Prostate gland (tissue), 2 donors: ENCODE measurements around the gene CDC20B. TPM values are rescaled to one million over a fixed set of nuclear protein-coding genes. Genes with fewer than 3 reads are reported as not detected.

Source experiments
- DNase-seq: peaks from one replicate; pipeline ENCODE4 v3.0.0-alpha.2; 2019; ENCODE audit warnings: low spot score
- H3K27ac ChIP-seq, 2 donors: fragments of 200-600 bp; sonication (generic); 2 replicates each; pipeline ENCODE4 v1.5.1; 2017 to 2019
- H3K27me3 ChIP-seq: fragments of 200-600 bp; sonication (generic); replicated peaks from 2 replicates; pipeline ENCODE4 v1.5.1; 2019; ENCODE audit not compliant: insufficient read depth
- H3K36me3 ChIP-seq, 2 donors: fragments of 200-600 bp; sonication (generic); 1 replicate in 1 of 2; 2 replicates in 1 of 2; pipeline versions ENCODE4 v1.5.1 to v1.8.1; 2017 to 2019
- H3K4me1 ChIP-seq: fragments of 200-600 bp; sonication (generic); replicated peaks from 2 replicates; pipeline ENCODE4 v1.5.1; 2019
- H3K4me3 ChIP-seq, 2 donors: fragments of 200-600 bp; sonication (generic); 2 replicates each; pipeline ENCODE4 v1.5.1; 2017 to 2019
- H3K9me3 ChIP-seq: fragments of 200-600 bp; sonication (generic); 2 replicates; pipeline ENCODE4 v1.5.1; 2017
- POLR2A ChIP-seq: fragments of 450-650 bp; IDR thresholded peaks from one replicate; pipeline ENCODE4 v1.6.1; 2016; ENCODE audit warnings: antibody characterized with exemption, mild to moderate bottlenecking
- POLR2AphosphoS5 ChIP-seq: sonication (generic); formaldehyde crosslinking; IDR thresholded peaks from one replicate; pipeline ENCODE4 v1.6.1; 2017; ENCODE audit warnings: antibody characterized with exemption
- WGBS: methylation state at CpG from one replicate; pipeline ENCODE4 v1.1.5; 2018; 5-methylcytosine and 5-hydroxymethylcytosine counted together
- intact Hi-C: fragments of 100-400 bp; cut with DNase I; formaldehyde crosslinking; loops from one replicate; pipeline ENCODE4 v1.14.2; 2022
- total RNA-seq, 2 donors: library from RNA; depleted of rRNA; stranded (reverse); fragments of >200 nt; gene quantifications; one replicate each; pipeline ENCODE4 v1.1.0, GENCODE V29; 2016
- TF ChIP-seq, protein P1 (sequence below), 4 experiments: fragments of 200-600 bp in 2 of 4; fragments of 450-650 bp in 2 of 4; sonication (generic) in 2 of 4; IDR thresholded peaks; 1 replicate in 3 of 4; 2 replicates in 1 of 4; pipeline ENCODE4 v1.5.1; 2016 to 2019; ENCODE audit warnings: antibody characterized with exemption in 4 of 4, mild to moderate bottlenecking in 2 of 4, moderate library complexity in 2 of 4

CDC20B gene
- total RNA-seq, 2 donors from 2014 or later, result 1.1 TPM; not detected in 1

DNA sequence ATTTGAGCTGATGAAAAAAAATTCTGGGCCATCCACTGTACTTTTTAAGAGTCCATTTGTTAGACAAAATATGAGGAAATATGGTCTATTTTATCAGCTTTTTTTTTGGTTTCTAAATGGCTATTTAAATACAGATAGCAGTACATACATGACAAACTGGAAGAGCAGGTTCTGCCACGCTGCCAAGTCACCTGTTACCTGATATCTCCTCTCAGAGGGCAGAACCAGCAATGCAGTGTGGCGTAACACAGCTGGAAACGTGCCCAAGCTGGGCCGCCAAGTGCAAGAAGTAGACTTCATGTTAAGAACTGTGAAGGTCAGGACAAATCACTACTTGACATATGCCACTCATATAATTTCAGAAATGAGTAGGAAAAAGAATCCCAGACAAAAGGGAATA is 46.0 kb upstream of the CDC20B start:
- H3K4me3 ChIP-seq, result no peak overlapping the region
- H3K27ac ChIP-seq, result no peak overlapping the region
- no peaks in the 10 kb centered on the region for H3K4me1 ChIP-seq
- DNase-seq, result peak; percentile 88
- TF ChIP-seq, protein P1, sequence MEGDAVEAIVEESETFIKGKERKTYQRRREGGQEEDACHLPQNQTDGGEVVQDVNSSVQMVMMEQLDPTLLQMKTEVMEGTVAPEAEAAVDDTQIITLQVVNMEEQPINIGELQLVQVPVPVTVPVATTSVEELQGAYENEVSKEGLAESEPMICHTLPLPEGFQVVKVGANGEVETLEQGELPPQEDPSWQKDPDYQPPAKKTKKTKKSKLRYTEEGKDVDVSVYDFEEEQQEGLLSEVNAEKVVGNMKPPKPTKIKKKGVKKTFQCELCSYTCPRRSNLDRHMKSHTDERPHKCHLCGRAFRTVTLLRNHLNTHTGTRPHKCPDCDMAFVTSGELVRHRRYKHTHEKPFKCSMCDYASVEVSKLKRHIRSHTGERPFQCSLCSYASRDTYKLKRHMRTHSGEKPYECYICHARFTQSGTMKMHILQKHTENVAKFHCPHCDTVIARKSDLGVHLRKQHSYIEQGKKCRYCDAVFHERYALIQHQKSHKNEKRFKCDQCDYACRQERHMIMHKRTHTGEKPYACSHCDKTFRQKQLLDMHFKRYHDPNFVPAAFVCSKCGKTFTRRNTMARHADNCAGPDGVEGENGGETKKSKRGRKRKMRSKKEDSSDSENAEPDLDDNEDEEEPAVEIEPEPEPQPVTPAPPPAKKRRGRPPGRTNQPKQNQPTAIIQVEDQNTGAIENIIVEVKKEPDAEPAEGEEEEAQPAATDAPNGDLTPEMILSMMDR (IDR thresholded peaks at IDR 0.05), result peak in 1 of 4 experiments; percentile 29
- TF ChIP-seq POLR2A (no peak), POLR2AphosphoS5 (peak; percentile 86)
- intact Hi-C loops, result no loop called here
- H3K9me3 ChIP-seq, result no peaks in the 10 kb centered on the region
- WGBS, result 19% methylated on average over 4 of the region's 4 CpGs
- no peaks in the 10 kb centered on the region for H3K36me3 ChIP-seq
- peaks cover 11% of the 10 kb centered on the region for H3K27me3 ChIP-seq

DNA sequence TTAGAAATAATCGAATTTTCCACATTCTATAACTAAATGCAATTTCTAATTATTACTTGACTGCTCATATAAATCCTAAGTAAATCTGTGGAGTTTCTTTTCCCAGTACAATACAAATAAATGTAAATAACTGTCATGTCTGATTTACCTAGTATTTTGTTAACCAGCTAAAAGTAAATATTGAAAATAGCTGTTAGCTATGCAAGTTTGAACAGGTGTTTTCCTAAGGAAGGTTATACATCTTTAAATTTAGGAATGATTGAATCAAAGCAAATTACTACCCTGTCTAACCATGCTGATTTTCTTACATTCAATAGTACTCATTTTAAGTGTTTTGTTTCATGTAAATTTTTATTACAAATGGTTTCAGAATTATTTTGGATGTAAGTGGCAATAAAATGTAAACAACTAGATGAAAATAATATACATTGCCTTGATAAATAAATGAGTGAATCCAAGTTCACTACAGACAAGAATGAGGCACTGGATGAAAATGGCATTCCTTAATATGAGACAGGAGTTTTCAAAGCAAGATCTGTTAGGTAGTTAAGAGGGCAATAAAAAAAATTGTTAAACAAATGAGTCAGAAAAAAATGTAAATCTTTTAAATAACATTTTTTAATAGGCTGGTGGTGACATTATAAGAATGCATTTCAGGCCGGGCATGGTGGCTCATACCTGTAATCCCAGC is 38.4 kb upstream of the CDC20B start:
- H3K27me3 ChIP-seq, result no peaks in the 10 kb centered on the region
- whole genome bisulfite sequencing, result 42% methylated on average over 2 of the region's 2 CpGs

DNA sequence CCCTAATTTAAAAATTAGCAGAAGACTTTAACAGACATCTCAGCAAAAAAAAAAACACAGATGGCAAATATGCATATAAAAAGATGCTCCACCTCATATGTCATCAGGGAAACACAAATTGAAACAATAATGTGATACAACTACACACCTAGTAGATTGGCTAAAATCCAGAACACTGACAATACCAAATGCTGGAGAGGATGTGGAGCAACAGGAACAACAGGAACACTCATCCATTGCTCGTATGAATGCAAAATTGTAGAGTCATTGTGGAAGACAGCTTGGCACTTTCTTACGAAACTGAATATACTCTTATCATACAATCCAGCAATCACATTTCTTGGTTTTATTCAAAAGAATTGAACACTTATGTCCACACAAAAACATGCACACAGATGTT is 32.0 kb upstream of the CDC20B start:
- H3K4me3 ChIP-seq, result no peak overlapping the region
- intact Hi-C loops, result no loop called here
- H3K4me1 ChIP-seq, result no peaks in the 10 kb centered on the region
- WGBS, result 61% methylated on average over 2 of the region's 2 CpGs
- no peak overlapping the region for H3K27ac ChIP-seq
- no peak for DNase-seq
- H3K36me3 ChIP-seq, result no peaks in the 10 kb centered on the region
- H3K9me3 ChIP-seq, result no peaks in the 10 kb centered on the region
- TF ChIP-seq, protein P1 (IDR thresholded peaks at IDR 0.05), result no peak
- TF ChIP-seq POLR2A (no peak), POLR2AphosphoS5 (no peak)
- no peaks in the 10 kb centered on the region for H3K27me3 ChIP-seq

More for the DNA sequence above, 38.4 kb upstream of the CDC20B start:
- TF ChIP-seq, protein P1 (IDR thresholded peaks at IDR 0.05), result no peak
- no peak for TF ChIP-seq POLR2A
- no peak for TF ChIP-seq POLR2AphosphoS5
- no peak for DNase-seq
- Histone ChIP-seq H3K36me3 (no peaks in the 10 kb centered on the region), H3K4me1 (no peaks in the 10 kb centered on the region), H3K4me3 (no peak overlapping the region), H3K27ac (no peak overlapping the region), H3K9me3 (no peaks in the 10 kb centered on the region)
- intact Hi-C loops, result no loop called here

DNA sequence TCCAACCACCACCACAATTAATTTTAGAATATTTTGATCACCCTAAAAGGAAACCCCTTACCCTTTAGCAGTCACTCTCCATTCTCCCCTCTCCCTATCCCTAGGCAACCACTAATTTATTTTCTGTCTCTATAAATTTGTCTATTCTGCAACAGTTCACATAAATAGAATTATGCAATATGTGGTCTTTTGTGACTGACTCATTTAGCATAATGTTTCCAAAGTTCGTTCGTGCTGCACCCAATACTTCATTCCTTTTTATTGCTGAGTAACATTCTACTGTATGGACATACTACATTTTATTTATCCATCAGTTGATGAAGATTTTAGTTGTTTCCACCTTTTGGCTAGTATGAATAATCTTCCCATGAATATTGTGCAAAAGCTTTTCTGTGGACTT is 18.2 kb upstream of the CDC20B start:
- WGBS, result 90% methylated on average over 2 of the region's 2 CpGs
- H3K36me3 ChIP-seq, result no peaks in the 10 kb centered on the region
- H3K27me3 ChIP-seq, result peaks cover 5% of the 10 kb centered on the region
- H3K4me1 ChIP-seq, result no peaks in the 10 kb centered on the region
- H3K9me3 ChIP-seq, result no peaks in the 10 kb centered on the region
- intact Hi-C loops, result no loop called here
- TF ChIP-seq POLR2AphosphoS5 (no peak), POLR2A (no peak)
- TF ChIP-seq, protein P1 (IDR thresholded peaks at IDR 0.05), result no peak
- DNase-seq, result no peak
- H3K27ac ChIP-seq, result no peak overlapping the region
- no peak overlapping the region for H3K4me3 ChIP-seq
